GM19395 (cell line): Measurements from ENCODE around the gene HIBADH.

Experiments
- ATAC-seq: cut with Tn5 transposase; IDR thresholded peaks from one replicate; pipeline ENCODE4 v1.9.1; 2021; ENCODE audit warnings: mild to moderate bottlenecking, moderate library complexity; ENCODE audit not compliant: unreplicated experiment

Gene HIBADH

GRCh38 chr7:27662490-27663205 is at the start of gene HIBADH:
HIBADH (minus strand) TSS chr7:27662883; CDS start chr7:27662788, 95 bp downstream.
- ATAC-seq: peak; percentile 99

- ATAC-seq: no peak
These were observed 49.5 kb upstream of the HIBADH start for GRCh38 chr7:27712217-27712616.

DNA sequence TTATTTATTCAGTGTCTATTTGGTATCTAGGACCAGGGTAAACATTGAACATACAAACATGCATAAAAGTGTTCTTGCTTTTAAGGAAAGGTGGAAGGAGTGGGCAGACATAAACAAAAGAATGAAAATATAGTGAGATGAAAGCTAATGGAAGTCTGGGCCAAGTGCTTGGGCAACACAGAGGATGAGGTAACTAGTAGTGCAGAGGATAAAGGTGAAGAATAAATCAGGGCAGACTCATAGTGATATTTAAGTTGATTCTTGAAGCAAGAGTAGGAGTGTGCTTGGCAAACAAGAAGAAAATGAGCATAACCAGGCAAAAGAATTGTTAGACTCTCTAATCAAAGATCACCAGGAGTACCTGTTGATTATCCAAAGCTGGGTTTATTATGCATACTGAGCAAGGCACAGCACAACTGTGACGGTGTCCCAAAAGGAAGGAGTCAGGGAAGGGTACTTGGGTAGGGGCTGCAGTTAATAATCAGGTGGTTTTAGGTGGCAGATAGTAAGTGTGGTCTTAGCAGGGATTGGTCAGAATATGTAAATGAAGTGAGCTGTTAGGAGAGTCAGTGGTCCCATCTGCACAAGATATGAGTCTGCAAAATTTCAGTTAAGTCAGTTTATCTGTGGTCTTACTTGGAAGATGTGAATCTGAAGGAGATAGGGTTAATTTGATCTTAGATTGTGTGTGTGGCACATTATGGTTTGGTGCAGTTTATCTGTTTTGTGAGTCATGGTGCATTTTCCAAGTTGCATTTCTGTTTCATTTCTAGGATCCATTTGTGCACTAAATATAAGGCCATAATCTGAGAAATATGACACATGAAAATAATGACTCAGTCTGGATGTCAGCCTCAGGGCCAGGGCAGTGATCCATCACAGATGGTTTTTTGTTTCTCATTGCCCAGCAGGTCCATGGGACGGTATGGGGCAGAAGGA is 46.7 kb upstream of the HIBADH start:
- ATAC-seq: no peak

DNA sequence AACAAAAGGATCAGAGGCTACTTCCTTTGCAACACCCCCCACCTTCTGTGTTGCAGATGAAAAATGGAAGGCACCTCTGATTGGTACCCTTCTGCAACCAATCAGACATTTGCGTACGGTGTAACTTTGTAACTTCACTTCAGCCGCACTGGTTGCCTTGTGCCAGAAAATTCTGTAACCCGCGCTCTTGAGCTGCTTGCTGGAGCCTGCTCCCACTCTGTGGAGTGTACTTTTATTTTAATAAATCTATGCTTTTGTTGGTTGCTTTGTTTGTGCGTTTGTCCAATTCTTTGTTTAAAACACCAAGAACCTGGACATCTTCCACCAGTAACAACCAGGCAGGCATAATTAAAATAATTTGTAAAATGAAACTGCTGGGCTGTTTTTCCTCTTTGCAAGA is 45.8 kb upstream of the HIBADH start:
- ATAC-seq: no peak

GRCh38 chr7:27705200-27705594 is 42.5 kb upstream of the HIBADH start:
- ATAC-seq: no peak

DNA sequence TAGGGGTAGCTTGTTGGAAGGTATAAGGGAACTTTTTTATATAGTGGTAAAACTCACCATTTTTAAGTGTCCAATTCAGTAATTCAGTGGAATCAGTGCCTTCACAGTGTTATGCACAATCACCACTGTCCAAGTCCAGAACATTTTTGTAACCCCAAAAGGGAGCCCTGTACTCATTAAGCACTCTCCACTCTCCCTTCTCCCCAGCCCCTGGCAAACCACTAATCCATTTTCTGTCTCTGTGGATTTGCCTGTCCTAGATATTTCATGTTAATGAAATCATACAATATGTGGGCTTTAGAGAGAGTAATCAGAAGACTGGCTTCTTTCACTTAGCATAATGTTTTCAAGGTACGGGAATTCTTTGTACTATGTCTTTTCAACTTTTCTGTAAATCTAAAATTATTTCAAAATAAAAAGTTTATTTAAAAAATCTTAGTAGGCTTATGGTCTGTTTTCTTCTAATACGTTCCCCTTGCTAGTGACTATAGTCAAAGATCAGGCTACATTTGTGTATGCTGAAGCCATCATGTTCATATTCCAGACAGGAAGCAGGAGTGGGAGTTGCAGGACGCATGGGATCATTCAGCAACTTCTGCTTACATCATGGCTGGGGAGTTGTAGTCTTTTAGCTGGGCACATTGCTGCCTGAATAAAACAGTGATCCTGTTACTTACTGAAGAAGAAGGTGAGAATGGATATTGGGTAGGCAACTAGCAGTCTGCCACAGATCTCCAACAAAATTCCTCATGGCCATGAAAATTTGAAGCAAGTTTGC is 41.9 kb upstream of the HIBADH start:
- ATAC-seq: no peak

DNA sequence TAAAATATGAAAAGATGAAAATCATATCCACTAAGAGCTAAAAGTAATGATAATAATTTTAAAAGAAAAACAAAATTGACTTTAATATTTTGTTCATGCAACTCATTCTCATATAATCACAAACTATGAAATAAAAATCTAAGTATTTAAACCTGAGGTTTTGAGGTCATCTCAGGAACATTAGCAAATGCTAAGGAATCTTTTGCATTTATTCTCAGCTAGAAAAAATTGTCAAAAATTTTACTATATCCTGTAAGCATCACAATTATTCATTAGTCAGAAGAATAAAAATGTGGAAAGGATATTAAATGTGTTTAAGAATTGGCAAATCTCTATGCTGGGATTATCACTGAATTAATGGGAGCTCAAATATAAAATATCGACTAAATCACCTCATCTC is 40.5 kb upstream of the HIBADH start:
- ATAC-seq: no peak

- no peak for ATAC-seq
These were observed 37.8 kb upstream of the HIBADH start for GRCh38 chr7:27700501-27700900.

GRCh38 chr7:27699751-27700150 is 37.1 kb upstream of the HIBADH start:
- ATAC-seq: no peak

GRCh38 chr7:27697861-27698430 is 35.3 kb upstream of the HIBADH start:
- peak; percentile 86 for ATAC-seq

DNA sequence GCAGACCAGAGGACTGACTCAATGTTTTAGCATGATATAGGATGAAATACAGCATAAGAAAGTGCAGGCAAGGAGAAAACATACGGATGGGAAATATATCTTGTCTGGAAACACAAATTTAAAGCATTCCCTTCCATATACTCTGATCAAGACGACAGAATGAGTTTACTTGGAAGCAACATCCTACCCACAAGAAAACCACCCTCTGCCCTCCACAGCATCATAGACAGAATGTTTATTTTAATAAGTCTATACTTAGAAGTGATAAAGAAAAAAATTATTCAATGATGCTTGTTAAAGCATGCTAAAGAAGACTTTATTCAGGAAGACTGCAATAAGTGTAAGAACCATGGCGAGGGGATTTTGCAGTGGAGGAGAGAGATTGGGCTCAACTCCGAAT is 32.4 kb upstream of the HIBADH start:
- no peak for ATAC-seq

DNA sequence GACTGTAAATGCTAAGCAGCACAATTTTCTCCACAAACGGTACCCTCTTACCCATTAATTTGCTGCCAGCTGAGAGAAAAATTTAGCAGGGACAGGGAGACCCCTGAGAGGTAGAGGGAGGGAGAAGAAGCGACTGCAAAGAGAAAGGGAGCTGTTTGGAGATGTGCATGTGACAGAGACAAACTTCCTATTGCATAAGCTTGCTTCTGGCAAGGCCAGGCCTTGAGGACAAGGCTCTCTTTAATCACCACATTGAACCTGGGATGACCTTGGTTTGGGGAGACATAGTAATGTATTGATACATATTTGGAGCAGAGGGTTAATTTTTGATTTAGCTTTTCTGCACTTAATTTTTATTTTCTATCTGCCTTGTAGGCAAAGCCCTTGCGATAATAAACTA is 31.1 kb upstream of the HIBADH start:
- no peak for ATAC-seq

DNA sequence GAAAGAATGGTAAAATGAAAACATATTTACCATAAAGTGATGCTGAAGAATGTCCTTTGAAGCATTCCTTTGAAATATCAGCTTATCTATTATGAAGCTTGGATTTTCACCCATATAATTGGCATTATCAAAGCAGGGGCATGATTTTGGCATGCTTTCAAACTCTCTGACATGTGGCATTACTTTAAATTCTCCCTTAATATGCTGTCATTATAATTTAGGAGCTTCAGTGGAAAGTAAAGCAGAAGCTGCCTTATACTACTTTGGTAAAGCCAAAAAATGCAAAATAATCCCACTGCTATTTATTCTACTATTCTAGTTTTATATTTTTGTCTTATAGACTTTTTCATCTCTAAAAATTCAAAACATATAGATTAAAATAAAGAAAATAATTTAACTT is 28.0 kb upstream of the HIBADH start:
- no peak for ATAC-seq

GRCh38 chr7:27689591-27690164 is 27.0 kb upstream of the HIBADH start:
- ATAC-seq: no peak

- no peak for ATAC-seq
These were observed 26.5 kb upstream of the HIBADH start for GRCh38 chr7:27689150-27689549.

DNA sequence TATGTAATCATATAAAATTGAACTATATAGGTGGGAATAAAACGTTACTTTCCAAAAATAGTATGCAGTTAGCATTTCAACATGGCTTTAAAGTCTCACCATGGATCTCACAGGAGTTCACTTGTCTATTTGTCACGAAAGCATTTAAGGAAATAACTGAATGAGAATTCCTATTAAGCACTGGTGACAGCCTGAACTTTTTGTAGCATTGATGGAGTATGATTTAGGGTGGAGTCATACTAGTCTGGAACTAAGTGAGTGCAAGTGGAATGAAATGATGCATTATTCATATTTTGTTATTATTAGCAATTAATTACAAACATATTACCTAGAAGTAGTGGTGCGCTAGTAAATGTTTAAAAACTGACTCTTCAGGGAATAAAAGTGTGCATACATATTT is 26.0 kb upstream of the HIBADH start:
- ATAC-seq: no peak

GRCh38 chr7:27688056-27688455 is 25.4 kb upstream of the HIBADH start:
- ATAC-seq: no peak

- no peak for ATAC-seq
These were observed 23.6 kb upstream of the HIBADH start for GRCh38 chr7:27686315-27686714.

GRCh38 chr7:27685893-27686292 is 23.2 kb upstream of the HIBADH start:
- no peak for ATAC-seq

GRCh38 chr7:27685209-27685608 is 22.5 kb upstream of the HIBADH start:
- no peak for ATAC-seq

DNA sequence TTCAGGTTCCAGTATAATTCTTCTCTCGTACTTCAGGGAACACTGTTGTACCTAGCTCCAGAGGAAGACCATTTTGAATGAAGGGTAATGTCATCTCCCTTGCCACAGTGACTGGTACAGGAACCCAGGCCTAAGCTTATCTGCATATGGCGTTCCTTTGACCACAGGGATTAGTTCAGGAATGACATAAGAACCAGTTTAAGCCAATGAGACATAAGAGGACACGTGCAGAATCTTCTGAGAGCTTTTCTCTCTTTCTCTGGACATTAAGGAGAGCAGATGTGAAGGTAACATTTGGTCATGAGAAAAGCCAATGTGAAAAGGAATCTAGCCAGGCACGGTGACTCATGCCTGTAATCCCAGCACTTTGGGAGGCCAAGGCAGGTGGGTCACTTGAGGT is 21.8 kb upstream of the HIBADH start:
- no peak for ATAC-seq
